Upper lobe of right lung (tissue), 1 donor: ENCODE measurements around the gene LDB2. TPM values are rescaled to one million over a fixed set of nuclear protein-coding genes. Genes with fewer than 3 reads are reported as not detected.

Experiments
- ATAC-seq: fragments of 200-7000 bp; cut with Tn5 transposase; one replicate; pipeline ENCODE4 v1.9.1; 2020; ENCODE audit warnings: mild to moderate bottlenecking, moderate library complexity
- DNase-seq: peaks from one replicate; pipeline ENCODE4 v3.0.0-alpha.2; 2020
- H3K27ac ChIP-seq: fragments of 200-600 bp; one replicate; pipeline ENCODE4 v1.8.0; 2022
- H3K27me3 ChIP-seq: fragments of 200-600 bp; one replicate; pipeline ENCODE4 v1.8.0; 2022; ENCODE audit warnings: mild to moderate bottlenecking
- H3K36me3 ChIP-seq: fragments of 200-600 bp; one replicate; pipeline ENCODE4 v1.8.0; 2022
- H3K4me1 ChIP-seq: fragments of 200-600 bp; one replicate; pipeline ENCODE4 v1.8.0; 2022
- H3K4me3 ChIP-seq: fragments of 200-600 bp; one replicate; pipeline ENCODE4 v1.8.0; 2022; ENCODE audit warnings: mild to moderate bottlenecking
- H3K9me3 ChIP-seq: fragments of 200-600 bp; one replicate; pipeline ENCODE4 v1.8.0; 2022
- CTCF ChIP-seq: fragments of 200-600 bp; IDR thresholded peaks from one replicate; pipeline ENCODE4 v1.8.0; 2022; ENCODE audit warnings: antibody characterized with exemption
- intact Hi-C: fragments of 100-400 bp; cut with DNase I; formaldehyde crosslinking; loops from one replicate; pipeline ENCODE4 v1.11.0; 2022
- total RNA-seq: library from RNA; stranded (reverse); fragmentation: NEBNext Ultra II Directional; extraction: Animal tissue kit (Norgen Biotek cat#: 25700); gene quantifications from one replicate; pipeline ENCODE4 v1.2.1, GENCODE V29; 2021
- donor health status: DM: no; HTN: yes; CAD: no; lungs with severe emphysema.

LDB2 gene
- total RNA-seq, 1 donor from 2014 or later = 139 TPM

- Histone ChIP-seq H3K36me3 (no peaks in the 10 kb centered on the region), H3K4me3 (no peak overlapping the region), H3K4me1 (peaks cover 10% of the 10 kb centered on the region), H3K9me3 (no peaks in the 10 kb centered on the region), H3K27ac (no peak overlapping the region), H3K27me3 (no peaks in the 10 kb centered on the region)
- intact Hi-C loops = no loop called here
- DNase-seq (no peak), ATAC-seq (no peak)
- TF ChIP-seq CTCF = no peak
These were observed 207.0 kb downstream of the LDB2 start for GRCh38 chr4:16691450-16691849.

- no peaks in the 10 kb centered on the region for H3K27me3 ChIP-seq
- H3K4me1 ChIP-seq = peaks cover 7% of the 10 kb centered on the region
- no peak for ATAC-seq
- no peak for DNase-seq
- intact Hi-C loops = no loop called here
- TF ChIP-seq CTCF = no peak
- H3K27ac ChIP-seq = no peak overlapping the region
- no peak overlapping the region for H3K4me3 ChIP-seq
- H3K36me3 ChIP-seq = no peaks in the 10 kb centered on the region
- H3K9me3 ChIP-seq = no peaks in the 10 kb centered on the region
These were observed 210.6 kb downstream of the LDB2 start for GRCh38 chr4:16687845-16688244.

GRCh38 chr4:16687011-16687410, 211.4 kb downstream of the LDB2 start:
- H3K27me3 ChIP-seq = no peaks in the 10 kb centered on the region
- no peaks in the 10 kb centered on the region for H3K4me1 ChIP-seq
- intact Hi-C loops = no loop called here
- H3K9me3 ChIP-seq = no peaks in the 10 kb centered on the region
- no peak for DNase-seq
- no peak for TF ChIP-seq CTCF
- ATAC-seq = no peak
- no peak overlapping the region for H3K27ac ChIP-seq
- H3K4me3 ChIP-seq = no peak overlapping the region
- H3K36me3 ChIP-seq = no peaks in the 10 kb centered on the region

- no peaks in the 10 kb centered on the region for H3K27me3 ChIP-seq
- H3K27ac ChIP-seq = no peak overlapping the region
- H3K9me3 ChIP-seq = no peaks in the 10 kb centered on the region
- intact Hi-C loops = no loop called here
- ATAC-seq (no peak), DNase-seq (no peak)
- no peaks in the 10 kb centered on the region for H3K36me3 ChIP-seq
- TF ChIP-seq CTCF = no peak
- H3K4me1 ChIP-seq = no peaks in the 10 kb centered on the region
- H3K4me3 ChIP-seq = no peak overlapping the region
These were observed 212.2 kb downstream of the LDB2 start for GRCh38 chr4:16686195-16686594.

- H3K4me3 ChIP-seq = no peak overlapping the region
- no peaks in the 10 kb centered on the region for H3K4me1 ChIP-seq
- no peaks in the 10 kb centered on the region for H3K36me3 ChIP-seq
- TF ChIP-seq CTCF = no peak
- intact Hi-C loops = no loop called here
- no peak for ATAC-seq
- H3K27ac ChIP-seq = no peak overlapping the region
- no peaks in the 10 kb centered on the region for H3K27me3 ChIP-seq
- no peak for DNase-seq
- H3K9me3 ChIP-seq = no peaks in the 10 kb centered on the region
These were observed 212.9 kb downstream of the LDB2 start for GRCh38 chr4:16685536-16685935.

GRCh38 chr4:16684935-16685334, 213.5 kb downstream of the LDB2 start:
- H3K27ac ChIP-seq = no peak overlapping the region
- intact Hi-C loops = no loop called here

More at GRCh38 chr4:16684935-16685334, 213.5 kb downstream of the LDB2 start:
- no peaks in the 10 kb centered on the region for H3K36me3 ChIP-seq
- DNase-seq = no peak
- no peaks in the 10 kb centered on the region for H3K9me3 ChIP-seq
- H3K27me3 ChIP-seq = no peaks in the 10 kb centered on the region
- no peak for ATAC-seq
- H3K4me3 ChIP-seq = no peak overlapping the region
- TF ChIP-seq CTCF = no peak
- no peaks in the 10 kb centered on the region for H3K4me1 ChIP-seq
